Measurements from ENCODE around the gene KRT86. TPM values are rescaled to one million over a fixed set of nuclear protein-coding genes. Genes with fewer than 3 reads are reported as not detected.

The KRT86 gene
- total RNA-seq: 0.17 TPM in 1 of 2 replicates, not detected in the other
- 0.02 TPM in 1 of 2 replicates, not detected in the other for polyA plus RNA-seq
- polyA plus RNA-seq (2012): not detected in 2 replicates
- not detected in 2 replicates for polyA minus RNA-seq (ENCODE audit: low replicate concordance)

- no peaks in the 10 kb centered on the region for H3K36me3 ChIP-seq (ENCODE audit: control insufficient read depth, insufficient read depth, low read length)
- no peaks in the 10 kb centered on the region for H3K79me2 ChIP-seq (ENCODE audit: control insufficient read depth, insufficient read depth, low read length)
- H4K20me1 ChIP-seq (ENCODE audit: control insufficient read depth, extremely low read depth, insufficient read depth, low read length): no peaks in the 10 kb centered on the region
These were observed at the start of gene KRT86 for GRCh38 chr12:52274521-52275120. Gene KRT86 (plus strand): TSS chr12:52274645. CDS start chr12:52301917, 27,272 bp downstream.

DNA sequence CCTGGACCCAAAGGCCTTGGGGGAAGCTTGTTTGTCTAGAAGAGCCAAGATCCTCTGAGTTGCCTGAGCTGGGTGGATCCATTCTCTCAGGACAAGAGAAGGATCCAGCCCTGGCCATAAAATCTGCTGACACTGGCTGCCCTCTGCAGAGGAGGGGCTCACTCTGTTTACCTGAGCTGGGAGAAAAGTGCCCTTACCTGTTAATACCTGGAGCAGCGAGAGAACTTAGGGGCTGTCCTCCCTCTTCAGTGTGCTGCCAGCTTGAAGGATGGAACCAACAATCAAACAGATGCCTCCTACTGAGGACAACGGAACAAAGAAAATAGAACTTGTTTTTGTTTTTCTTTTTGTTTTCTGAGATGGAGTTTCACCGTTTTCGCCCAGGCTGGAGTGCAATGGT lies 48.7 kb upstream of the KRT86 start:
- Histone ChIP-seq H3K79me2 (ENCODE audit: control insufficient read depth, insufficient read depth, low read length) (no peaks in the 10 kb centered on the region), H3K27me3 (ENCODE audit: control insufficient read depth, insufficient read depth, low read length) (no peaks in the 10 kb centered on the region), H3K9me3 (ENCODE audit: control insufficient read depth, insufficient read depth, low read depth, low read length) (no peaks in the 10 kb centered on the region), H3K36me3 (ENCODE audit: control insufficient read depth, insufficient read depth, low read length) (no peaks in the 10 kb centered on the region), H2AFZ (ENCODE audit: low read length) (no peak overlapping the region), H3K9ac (ENCODE audit: insufficient read depth, low read length) (no peak overlapping the region), H4K20me1 (ENCODE audit: control insufficient read depth, extremely low read depth, insufficient read depth, low read length) (no peaks in the 10 kb centered on the region), H3K27ac (ENCODE audit: insufficient read depth, low read length) (no peak overlapping the region), H3K4me1 (ENCODE audit: control insufficient read depth, extremely low read depth, insufficient read depth, low read length) (peaks cover 25% of the 10 kb centered on the region), H3K4me2 (ENCODE audit: extremely low read depth, insufficient read depth, low read length) (no peak overlapping the region), H3K4me3 (replicated peaks in 1 of 4; ENCODE audit: control extremely low read depth in 1 of 4, insufficient read depth in 1 of 4, low read depth in 3 of 4, low read length in 4 of 4) (no peak overlapping the region)
- TF ChIP-seq CTCF (conservative IDR thresholded peaks at IDR 0.05 in 1 of 2, IDR thresholded peaks at IDR 0.05 in 1 of 2; ENCODE audit: low read depth in 1 of 2, low read length in 2 of 2) (no peak), EZH2 (IDR thresholded peaks at IDR 0.05; ENCODE audit: low read length, missing control alignments) (no peak)
- no peak for DNase-seq (ENCODE audit: low read depth in 2 of 2)

More at GRCh38 chr12:52274521-52275120, at the start of gene KRT86:
- peaks cover 2% of the 10 kb centered on the region for H3K27me3 ChIP-seq (ENCODE audit: control insufficient read depth, insufficient read depth, low read length)
- peaks cover 8% of the 10 kb centered on the region for H3K4me1 ChIP-seq (ENCODE audit: control insufficient read depth, extremely low read depth, insufficient read depth, low read length)
- no peak for TF ChIP-seq CTCF (conservative IDR thresholded peaks at IDR 0.05 in 1 of 2, IDR thresholded peaks at IDR 0.05 in 1 of 2; ENCODE audit: low read depth in 1 of 2, low read length in 2 of 2)
- no peak for TF ChIP-seq EZH2 (IDR thresholded peaks at IDR 0.05; ENCODE audit: low read length, missing control alignments)
- H3K4me3 ChIP-seq (replicated peaks in 1 of 4; ENCODE audit: control extremely low read depth in 1 of 4, insufficient read depth in 1 of 4, low read depth in 3 of 4, low read length in 4 of 4): no peak within 1 kb of the TSS
- no peak within 1 kb of the TSS for H3K27ac ChIP-seq (ENCODE audit: insufficient read depth, low read length)
- H3K9me3 ChIP-seq (ENCODE audit: control insufficient read depth, insufficient read depth, low read depth, low read length): no peaks in the 10 kb centered on the region
- H3K9ac ChIP-seq (ENCODE audit: insufficient read depth, low read length): no peak within 1 kb of the TSS
- no peak for DNase-seq (ENCODE audit: low read depth in 2 of 2)
- H3K4me2 ChIP-seq (ENCODE audit: extremely low read depth, insufficient read depth, low read length): no peak within 1 kb of the TSS
- no peak within 1 kb of the TSS for H2AFZ ChIP-seq (ENCODE audit: low read length)

GRCh38 chr12:52226446-52226845 lies 48.0 kb upstream of the KRT86 start:
- Histone ChIP-seq H3K79me2 (ENCODE audit: control insufficient read depth, insufficient read depth, low read length) (no peaks in the 10 kb centered on the region), H3K4me3 (replicated peaks in 1 of 4; ENCODE audit: control extremely low read depth in 1 of 4, insufficient read depth in 1 of 4, low read depth in 3 of 4, low read length in 4 of 4) (no peak overlapping the region), H3K4me2 (ENCODE audit: extremely low read depth, insufficient read depth, low read length) (no peak overlapping the region), H3K27ac (ENCODE audit: insufficient read depth, low read length) (no peak overlapping the region), H3K9me3 (ENCODE audit: control insufficient read depth, insufficient read depth, low read depth, low read length) (no peaks in the 10 kb centered on the region), H3K4me1 (ENCODE audit: control insufficient read depth, extremely low read depth, insufficient read depth, low read length) (peaks cover 32% of the 10 kb centered on the region), H3K27me3 (ENCODE audit: control insufficient read depth, insufficient read depth, low read length) (no peaks in the 10 kb centered on the region), H2AFZ (ENCODE audit: low read length) (no peak overlapping the region), H3K9ac (ENCODE audit: insufficient read depth, low read length) (no peak overlapping the region), H4K20me1 (ENCODE audit: control insufficient read depth, extremely low read depth, insufficient read depth, low read length) (no peaks in the 10 kb centered on the region), H3K36me3 (ENCODE audit: control insufficient read depth, insufficient read depth, low read length) (no peaks in the 10 kb centered on the region)
- no peak for DNase-seq (ENCODE audit: low read depth in 2 of 2)
- TF ChIP-seq EZH2 (IDR thresholded peaks at IDR 0.05; ENCODE audit: low read length, missing control alignments) (no peak), CTCF (conservative IDR thresholded peaks at IDR 0.05 in 1 of 2, IDR thresholded peaks at IDR 0.05 in 1 of 2; ENCODE audit: low read depth in 1 of 2, low read length in 2 of 2) (no peak)
